ENCODE results near the gene CCDC85B. TPM values are rescaled to one million over a fixed set of nuclear protein-coding genes. Genes with fewer than 3 reads are reported as not detected.

Gene CCDC85B
- total RNA-seq, 1 experiment from 2014 or later: 55.3 TPM

DNA sequence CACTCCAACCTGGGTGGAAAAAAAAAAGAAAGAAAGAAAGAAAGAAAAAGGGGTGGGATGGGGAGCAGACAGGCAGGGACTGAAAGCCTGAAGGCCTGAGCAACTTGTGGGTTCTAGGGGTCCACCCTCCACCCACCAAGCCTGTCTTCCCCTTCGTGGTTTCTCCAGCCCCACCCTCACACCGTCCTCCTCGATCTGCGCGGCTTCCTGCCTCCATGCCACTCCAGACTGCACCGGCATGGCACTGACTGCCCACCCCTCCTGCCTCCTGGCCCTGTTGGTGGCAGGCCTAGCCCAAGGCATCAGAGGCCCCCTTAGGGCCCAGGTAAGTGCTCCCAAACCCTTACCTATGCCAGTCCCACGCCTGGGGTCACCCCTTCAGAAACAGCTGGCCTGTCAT, 10.9 kb upstream of the CCDC85B start, which contains the start of gene CTSW:
Gene CTSW (plus strand): TSS at position 221 of the 400 bp plus-strand sequence. CDS start 18 bp downstream, at position 239.
- Mint-ChIP-seq H3K4me3 (no peak within 1 kb of the TSS), H3K36me3 (peaks cover 20% of the 10 kb centered on the region), H3K27me3 (ENCODE audit: low read depth) (peaks cover 14% of the 10 kb centered on the region), H3K27ac (no peak within 1 kb of the TSS), H3K9me3 (no peaks in the 10 kb centered on the region), H3K4me1 (peaks cover 2% of the 10 kb centered on the region)
- no peak for DNase-seq (ENCODE audit: low spot score)
- ChIA-PET POLR2A (interaction anchor here (0.6 to 1.1 kb wide), 2 partner anchors 9 to 10 kb away, joined by 3 read pairs; partner anchors contain the start of gene FIBP), CTCF (interaction anchor here (1.0 to 2.7 kb wide), 6 partner anchors 8 to 143 kb away, joined by 3 to 24 read pairs (median 4); partner anchors contain the start of genes CCDC85B, FIBP and MUS81)
- TF ChIP-seq, protein P1, sequence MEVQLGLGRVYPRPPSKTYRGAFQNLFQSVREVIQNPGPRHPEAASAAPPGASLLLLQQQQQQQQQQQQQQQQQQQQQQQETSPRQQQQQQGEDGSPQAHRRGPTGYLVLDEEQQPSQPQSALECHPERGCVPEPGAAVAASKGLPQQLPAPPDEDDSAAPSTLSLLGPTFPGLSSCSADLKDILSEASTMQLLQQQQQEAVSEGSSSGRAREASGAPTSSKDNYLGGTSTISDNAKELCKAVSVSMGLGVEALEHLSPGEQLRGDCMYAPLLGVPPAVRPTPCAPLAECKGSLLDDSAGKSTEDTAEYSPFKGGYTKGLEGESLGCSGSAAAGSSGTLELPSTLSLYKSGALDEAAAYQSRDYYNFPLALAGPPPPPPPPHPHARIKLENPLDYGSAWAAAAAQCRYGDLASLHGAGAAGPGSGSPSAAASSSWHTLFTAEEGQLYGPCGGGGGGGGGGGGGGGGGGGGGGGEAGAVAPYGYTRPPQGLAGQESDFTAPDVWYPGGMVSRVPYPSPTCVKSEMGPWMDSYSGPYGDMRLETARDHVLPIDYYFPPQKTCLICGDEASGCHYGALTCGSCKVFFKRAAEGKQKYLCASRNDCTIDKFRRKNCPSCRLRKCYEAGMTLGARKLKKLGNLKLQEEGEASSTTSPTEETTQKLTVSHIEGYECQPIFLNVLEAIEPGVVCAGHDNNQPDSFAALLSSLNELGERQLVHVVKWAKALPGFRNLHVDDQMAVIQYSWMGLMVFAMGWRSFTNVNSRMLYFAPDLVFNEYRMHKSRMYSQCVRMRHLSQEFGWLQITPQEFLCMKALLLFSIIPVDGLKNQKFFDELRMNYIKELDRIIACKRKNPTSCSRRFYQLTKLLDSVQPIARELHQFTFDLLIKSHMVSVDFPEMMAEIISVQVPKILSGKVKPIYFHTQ (CRISPR knock-in tag; IDR thresholded peaks at IDR 0.05): no peak
- TF ChIP-seq, protein P2, sequence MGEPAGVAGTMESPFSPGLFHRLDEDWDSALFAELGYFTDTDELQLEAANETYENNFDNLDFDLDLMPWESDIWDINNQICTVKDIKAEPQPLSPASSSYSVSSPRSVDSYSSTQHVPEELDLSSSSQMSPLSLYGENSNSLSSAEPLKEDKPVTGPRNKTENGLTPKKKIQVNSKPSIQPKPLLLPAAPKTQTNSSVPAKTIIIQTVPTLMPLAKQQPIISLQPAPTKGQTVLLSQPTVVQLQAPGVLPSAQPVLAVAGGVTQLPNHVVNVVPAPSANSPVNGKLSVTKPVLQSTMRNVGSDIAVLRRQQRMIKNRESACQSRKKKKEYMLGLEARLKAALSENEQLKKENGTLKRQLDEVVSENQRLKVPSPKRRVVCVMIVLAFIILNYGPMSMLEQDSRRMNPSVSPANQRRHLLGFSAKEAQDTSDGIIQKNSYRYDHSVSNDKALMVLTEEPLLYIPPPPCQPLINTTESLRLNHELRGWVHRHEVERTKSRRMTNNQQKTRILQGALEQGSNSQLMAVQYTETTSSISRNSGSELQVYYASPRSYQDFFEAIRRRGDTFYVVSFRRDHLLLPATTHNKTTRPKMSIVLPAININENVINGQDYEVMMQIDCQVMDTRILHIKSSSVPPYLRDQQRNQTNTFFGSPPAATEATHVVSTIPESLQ (CRISPR knock-in tag; IDR thresholded peaks at IDR 0.05): no peak
- TF ChIP-seq GRHL2 (CRISPR knock-in tag; IDR thresholded peaks at IDR 0.05; ENCODE audit: insufficient replicate concordance, severe bottlenecking) (no peak), ZNF219 (CRISPR knock-in tag; IDR thresholded peaks at IDR 0.05; ENCODE audit: borderline replicate concordance) (no peak), ZNF121 (CRISPR knock-in tag; IDR thresholded peaks at IDR 0.05) (no peak), NFE2L1 (CRISPR knock-in tag; IDR thresholded peaks at IDR 0.05) (no peak), FOXJ3 (CRISPR knock-in tag; IDR thresholded peaks at IDR 0.05; ENCODE audit: borderline replicate concordance) (no peak)
- TF ChIP-seq, protein P3, sequence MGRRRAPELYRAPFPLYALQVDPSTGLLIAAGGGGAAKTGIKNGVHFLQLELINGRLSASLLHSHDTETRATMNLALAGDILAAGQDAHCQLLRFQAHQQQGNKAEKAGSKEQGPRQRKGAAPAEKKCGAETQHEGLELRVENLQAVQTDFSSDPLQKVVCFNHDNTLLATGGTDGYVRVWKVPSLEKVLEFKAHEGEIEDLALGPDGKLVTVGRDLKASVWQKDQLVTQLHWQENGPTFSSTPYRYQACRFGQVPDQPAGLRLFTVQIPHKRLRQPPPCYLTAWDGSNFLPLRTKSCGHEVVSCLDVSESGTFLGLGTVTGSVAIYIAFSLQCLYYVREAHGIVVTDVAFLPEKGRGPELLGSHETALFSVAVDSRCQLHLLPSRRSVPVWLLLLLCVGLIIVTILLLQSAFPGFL (CRISPR knock-in tag; IDR thresholded peaks at IDR 0.05; ENCODE audit: borderline replicate concordance): no peak
- TF ChIP-seq, protein P4, sequence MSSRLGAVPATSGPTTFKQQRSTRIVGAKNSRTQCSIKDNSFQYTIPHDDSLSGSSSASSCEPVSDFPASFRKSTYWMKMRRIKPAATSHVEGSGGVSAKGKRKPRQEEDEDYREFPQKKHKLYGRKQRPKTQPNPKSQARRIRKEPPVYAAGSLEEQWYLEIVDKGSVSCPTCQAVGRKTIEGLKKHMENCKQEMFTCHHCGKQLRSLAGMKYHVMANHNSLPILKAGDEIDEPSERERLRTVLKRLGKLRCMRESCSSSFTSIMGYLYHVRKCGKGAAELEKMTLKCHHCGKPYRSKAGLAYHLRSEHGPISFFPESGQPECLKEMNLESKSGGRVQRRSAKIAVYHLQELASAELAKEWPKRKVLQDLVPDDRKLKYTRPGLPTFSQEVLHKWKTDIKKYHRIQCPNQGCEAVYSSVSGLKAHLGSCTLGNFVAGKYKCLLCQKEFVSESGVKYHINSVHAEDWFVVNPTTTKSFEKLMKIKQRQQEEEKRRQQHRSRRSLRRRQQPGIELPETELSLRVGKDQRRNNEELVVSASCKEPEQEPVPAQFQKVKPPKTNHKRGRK (CRISPR knock-in tag; IDR thresholded peaks at IDR 0.05; ENCODE audit: borderline replicate concordance): no peak
- TF ChIP-seq, protein P5, sequence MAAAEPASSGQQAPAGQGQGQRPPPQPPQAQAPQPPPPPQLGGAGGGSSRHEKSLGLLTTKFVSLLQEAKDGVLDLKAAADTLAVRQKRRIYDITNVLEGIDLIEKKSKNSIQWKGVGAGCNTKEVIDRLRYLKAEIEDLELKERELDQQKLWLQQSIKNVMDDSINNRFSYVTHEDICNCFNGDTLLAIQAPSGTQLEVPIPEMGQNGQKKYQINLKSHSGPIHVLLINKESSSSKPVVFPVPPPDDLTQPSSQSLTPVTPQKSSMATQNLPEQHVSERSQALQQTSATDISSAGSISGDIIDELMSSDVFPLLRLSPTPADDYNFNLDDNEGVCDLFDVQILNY (CRISPR knock-in tag; IDR thresholded peaks at IDR 0.05): no peak
- ATAC-seq: no peak

DNA sequence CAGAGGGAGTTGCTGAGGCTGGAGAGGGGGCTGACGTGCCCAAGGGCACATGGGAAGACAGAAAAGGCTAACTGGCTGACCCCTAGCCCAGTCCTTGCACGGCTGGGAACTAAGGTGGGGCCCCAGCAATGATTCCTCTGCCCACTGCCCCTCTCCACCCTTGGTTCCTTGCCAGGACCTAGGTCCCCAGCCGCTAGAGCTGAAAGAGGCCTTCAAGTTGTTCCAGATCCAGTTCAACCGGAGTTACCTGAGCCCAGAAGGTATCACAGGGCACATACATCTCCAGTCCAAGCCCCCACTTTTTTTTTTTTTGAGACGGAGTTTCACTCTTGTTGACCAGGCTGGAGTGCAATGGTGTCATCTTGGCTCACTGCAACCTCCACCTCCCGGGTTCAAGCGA, 10.4 kb upstream of the CCDC85B start:
- H3K27me3 Mint-ChIP-seq (ENCODE audit: low read depth): peaks cover 14% of the 10 kb centered on the region
- ChIA-PET POLR2A (interaction anchor here (1.1 kb wide), 1 partner anchor 8 kb away, joined by 3 read pairs; the partner anchor contains the start of gene FIBP), CTCF (interaction anchor here (1.3 to 2.7 kb wide), 5 partner anchors 8 to 32 kb away, joined by 3 to 24 read pairs (median 5); partner anchors contain the start of genes CCDC85B, FIBP and MUS81)
- no peak overlapping the region for H3K4me3 Mint-ChIP-seq
- no peak overlapping the region for H3K27ac Mint-ChIP-seq
- ATAC-seq: no peak
- peaks cover 24% of the 10 kb centered on the region for H3K36me3 Mint-ChIP-seq
- TF ChIP-seq MYBL2 (CRISPR knock-in tag; IDR thresholded peaks at IDR 0.05) (no peak), KAT7 (CRISPR knock-in tag; IDR thresholded peaks at IDR 0.05; ENCODE audit: borderline replicate concordance) (no peak), ZBTB21 (CRISPR knock-in tag; IDR thresholded peaks at IDR 0.05; ENCODE audit: borderline replicate concordance) (no peak), NR3C1 (CRISPR knock-in tag; conservative IDR thresholded peaks at IDR 0.05; ENCODE audit: low read depth) (no peak)
- TF ChIP-seq, protein P6, sequence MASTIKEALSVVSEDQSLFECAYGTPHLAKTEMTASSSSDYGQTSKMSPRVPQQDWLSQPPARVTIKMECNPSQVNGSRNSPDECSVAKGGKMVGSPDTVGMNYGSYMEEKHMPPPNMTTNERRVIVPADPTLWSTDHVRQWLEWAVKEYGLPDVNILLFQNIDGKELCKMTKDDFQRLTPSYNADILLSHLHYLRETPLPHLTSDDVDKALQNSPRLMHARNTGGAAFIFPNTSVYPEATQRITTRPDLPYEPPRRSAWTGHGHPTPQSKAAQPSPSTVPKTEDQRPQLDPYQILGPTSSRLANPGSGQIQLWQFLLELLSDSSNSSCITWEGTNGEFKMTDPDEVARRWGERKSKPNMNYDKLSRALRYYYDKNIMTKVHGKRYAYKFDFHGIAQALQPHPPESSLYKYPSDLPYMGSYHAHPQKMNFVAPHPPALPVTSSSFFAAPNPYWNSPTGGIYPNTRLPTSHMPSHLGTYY (CRISPR knock-in tag; IDR thresholded peaks at IDR 0.05): no peak
- TF ChIP-seq, protein P7, sequence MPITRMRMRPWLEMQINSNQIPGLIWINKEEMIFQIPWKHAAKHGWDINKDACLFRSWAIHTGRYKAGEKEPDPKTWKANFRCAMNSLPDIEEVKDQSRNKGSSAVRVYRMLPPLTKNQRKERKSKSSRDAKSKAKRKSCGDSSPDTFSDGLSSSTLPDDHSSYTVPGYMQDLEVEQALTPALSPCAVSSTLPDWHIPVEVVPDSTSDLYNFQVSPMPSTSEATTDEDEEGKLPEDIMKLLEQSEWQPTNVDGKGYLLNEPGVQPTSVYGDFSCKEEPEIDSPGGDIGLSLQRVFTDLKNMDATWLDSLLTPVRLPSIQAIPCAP (CRISPR knock-in tag; IDR thresholded peaks at IDR 0.05): no peak
- H3K4me1 Mint-ChIP-seq: peaks cover 2% of the 10 kb centered on the region
- no peaks in the 10 kb centered on the region for H3K9me3 Mint-ChIP-seq
- DNase-seq (ENCODE audit: low spot score): no peak
